GM12865 (cell line): Measurements from ENCODE around the gene ADAMTSL1.

ENCODE experiments used
- DNase-seq: peaks from one replicate; pipeline ENCODE4 v3.0.0; 2010; ENCODE audit warnings: low read depth
- H3K4me3 ChIP-seq: 2 replicates; pipeline ENCODE4 v1.5.1; 2011; ENCODE audit warnings: mild to moderate bottlenecking, low read depth, low read length, control low read depth
- TF ChIP-seq, protein P1 (sequence below): IDR thresholded peaks from 2 replicates; pipeline ENCODE4 v1.5.1; 2011; ENCODE audit warnings: low read length, control low read depth, low read depth, inconsistent platforms; ENCODE audit not compliant: insufficient read depth; ENCODE audit errors: missing control alignments

The ADAMTSL1 gene

DNA sequence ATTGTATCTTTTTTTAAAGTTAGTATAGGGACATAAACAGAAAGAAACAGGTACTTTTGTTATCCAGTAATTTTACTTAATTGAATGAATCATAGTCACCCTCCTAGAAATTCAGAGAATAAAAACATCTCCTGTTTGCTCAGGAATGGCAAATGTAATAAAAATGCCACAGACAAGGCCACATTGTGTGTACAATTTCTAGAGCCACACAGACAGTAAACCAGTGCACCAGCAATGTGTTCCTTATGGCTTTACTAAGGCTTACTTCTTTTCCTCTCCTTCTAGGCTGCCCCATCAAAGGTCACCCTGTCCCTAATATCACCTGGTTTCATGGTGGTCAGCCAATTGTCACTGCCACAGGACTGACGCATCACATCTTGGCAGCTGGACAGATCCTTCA lies 413.6 kb downstream of the ADAMTSL1 start:
- TF ChIP-seq, protein P1, sequence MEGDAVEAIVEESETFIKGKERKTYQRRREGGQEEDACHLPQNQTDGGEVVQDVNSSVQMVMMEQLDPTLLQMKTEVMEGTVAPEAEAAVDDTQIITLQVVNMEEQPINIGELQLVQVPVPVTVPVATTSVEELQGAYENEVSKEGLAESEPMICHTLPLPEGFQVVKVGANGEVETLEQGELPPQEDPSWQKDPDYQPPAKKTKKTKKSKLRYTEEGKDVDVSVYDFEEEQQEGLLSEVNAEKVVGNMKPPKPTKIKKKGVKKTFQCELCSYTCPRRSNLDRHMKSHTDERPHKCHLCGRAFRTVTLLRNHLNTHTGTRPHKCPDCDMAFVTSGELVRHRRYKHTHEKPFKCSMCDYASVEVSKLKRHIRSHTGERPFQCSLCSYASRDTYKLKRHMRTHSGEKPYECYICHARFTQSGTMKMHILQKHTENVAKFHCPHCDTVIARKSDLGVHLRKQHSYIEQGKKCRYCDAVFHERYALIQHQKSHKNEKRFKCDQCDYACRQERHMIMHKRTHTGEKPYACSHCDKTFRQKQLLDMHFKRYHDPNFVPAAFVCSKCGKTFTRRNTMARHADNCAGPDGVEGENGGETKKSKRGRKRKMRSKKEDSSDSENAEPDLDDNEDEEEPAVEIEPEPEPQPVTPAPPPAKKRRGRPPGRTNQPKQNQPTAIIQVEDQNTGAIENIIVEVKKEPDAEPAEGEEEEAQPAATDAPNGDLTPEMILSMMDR = no peak
- no peak overlapping the region for H3K4me3 ChIP-seq
- no peak for DNase-seq

DNA sequence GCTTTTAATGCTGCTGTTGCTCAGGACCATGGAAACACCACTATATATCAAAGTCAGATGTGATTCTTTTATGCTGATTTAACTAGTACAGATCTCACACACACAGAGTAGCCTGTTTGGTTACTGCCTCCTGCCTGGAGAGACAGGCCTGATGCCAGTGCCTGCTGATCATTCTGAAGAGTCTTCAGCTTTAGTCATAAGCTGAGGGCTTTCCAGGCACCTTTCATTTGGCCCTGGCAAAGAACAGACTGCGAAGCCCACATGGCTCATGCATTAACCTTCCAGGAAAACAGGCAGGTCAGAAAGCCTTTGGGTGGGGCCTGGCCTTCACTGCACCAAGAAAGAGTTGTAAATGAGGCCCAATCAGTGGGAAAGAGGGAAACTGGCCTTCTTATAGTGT lies 414.3 kb downstream of the ADAMTSL1 start:
- H3K4me3 ChIP-seq = no peak overlapping the region
- no peak for DNase-seq
- TF ChIP-seq, protein P1 = no peak

DNA sequence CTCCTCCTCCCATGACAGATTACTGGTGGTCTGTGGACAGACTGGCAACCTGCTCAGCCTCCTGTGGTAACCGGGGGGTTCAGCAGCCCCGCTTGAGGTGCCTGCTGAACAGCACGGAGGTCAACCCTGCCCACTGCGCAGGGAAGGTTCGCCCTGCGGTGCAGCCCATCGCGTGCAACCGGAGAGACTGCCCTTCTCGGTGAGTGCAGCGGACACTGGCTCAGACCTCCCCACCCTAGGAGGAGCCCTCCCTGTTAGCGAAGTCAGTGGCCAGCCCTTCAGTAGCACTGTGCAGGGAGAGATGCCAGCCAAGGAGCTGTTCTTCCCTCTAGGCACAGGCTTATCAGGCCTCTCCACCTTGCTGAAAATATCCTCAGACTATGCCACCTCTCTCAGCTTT lies 415.6 kb downstream of the ADAMTSL1 start:
- no peak for DNase-seq
- no peak overlapping the region for H3K4me3 ChIP-seq
- TF ChIP-seq, protein P1 = no peak

DNA sequence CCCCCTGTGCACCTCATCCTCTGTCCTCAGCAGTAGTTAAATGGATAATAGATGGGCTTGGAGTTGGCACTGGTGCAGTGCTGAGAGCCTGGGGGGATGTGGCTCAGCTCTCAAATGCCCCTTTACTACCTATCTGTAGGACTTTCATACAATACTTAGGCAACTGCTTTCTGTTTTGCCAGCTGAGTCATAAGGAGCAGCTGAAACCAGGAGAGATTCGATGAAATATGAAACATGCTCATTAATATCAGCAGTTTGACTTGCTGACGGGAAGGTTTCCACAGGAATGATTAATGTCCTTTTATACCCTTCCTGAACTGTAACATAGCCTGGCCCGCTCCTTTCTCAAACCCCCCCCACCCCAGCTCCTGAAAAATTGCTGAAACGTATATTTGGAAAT lies 416.4 kb downstream of the ADAMTSL1 start:
- no peak overlapping the region for H3K4me3 ChIP-seq
- DNase-seq = peak; percentile 56
- TF ChIP-seq, protein P1 = no peak

GRCh38 chr9:18891946-18892670 lies 418.2 kb downstream of the ADAMTSL1 start:
- TF ChIP-seq, protein P1 = no peak
- H3K4me3 ChIP-seq = no peak overlapping the region
- no peak for DNase-seq

GRCh38 chr9:18893046-18893445 lies 419.1 kb downstream of the ADAMTSL1 start:
- TF ChIP-seq, protein P1 = no peak
- H3K4me3 ChIP-seq = no peak overlapping the region
- no peak for DNase-seq

DNA sequence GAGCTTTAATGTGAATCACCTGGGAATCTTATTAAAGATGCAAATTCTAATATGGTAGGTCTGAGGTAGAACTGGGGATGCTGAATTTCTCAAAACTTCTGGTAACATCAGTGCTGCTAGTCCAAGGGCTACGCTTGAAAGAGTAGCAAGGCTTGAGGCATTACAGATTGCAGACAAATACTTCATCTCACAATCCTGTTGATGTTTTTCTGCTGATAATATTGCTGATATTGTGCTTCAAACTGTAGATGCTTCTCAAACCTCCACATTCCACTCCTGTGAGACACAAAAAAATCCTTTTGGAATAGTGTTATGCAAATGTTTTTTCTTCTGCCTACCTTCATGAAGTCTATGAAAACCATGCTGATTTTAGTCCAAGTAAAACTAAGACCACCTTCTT lies 419.5 kb downstream of the ADAMTSL1 start:
- TF ChIP-seq, protein P1 = no peak
- no peak for DNase-seq
- H3K4me3 ChIP-seq = no peak overlapping the region
